ENCODE data around the gene CYSTM1.

Gene CYSTM1

GRCh38 chr5:140174465-140175366 is at the start of gene CYSTM1:
CYSTM1 (plus strand) TSS chr5:140175188; CDS start chr5:140194466, 19,278 bp downstream.
- H3K4me1 ChIP-seq (ENCODE audit: control insufficient read depth in 1 of 2, insufficient read depth in 1 of 2, low read depth in 1 of 2, low read length in 1 of 2) = peaks cover 39 to 40% of the 10 kb centered on the region in 2 experiments
- peak within 1 kb of the TSS; percentile 95 for H3K27ac ChIP-seq
- no peaks in the 10 kb centered on the region for H3K27me3 ChIP-seq
- no peaks in the 10 kb centered on the region for H3K36me3 ChIP-seq
- TF ChIP-seq CTCF (IDR thresholded peaks at IDR 0.05) = peak; percentile 46
- H3K4me3 ChIP-seq (ENCODE audit: low read depth in 1 of 2, low read length in 1 of 2) = peak within 1 kb of the TSS; percentile 62 to 67
- H3K9me3 ChIP-seq = no peaks in the 10 kb centered on the region

- TF ChIP-seq CTCF (IDR thresholded peaks at IDR 0.05) = no peak
- no peaks in the 10 kb centered on the region for H3K9me3 ChIP-seq
- H3K27ac ChIP-seq = no peak within 1 kb of the TSS
- no peaks in the 10 kb centered on the region for H3K36me3 ChIP-seq
- no peak within 1 kb of the TSS for H3K4me3 ChIP-seq (ENCODE audit: low read depth in 1 of 2, low read length in 1 of 2)
- no peaks in the 10 kb centered on the region for H3K4me1 ChIP-seq (ENCODE audit: control insufficient read depth in 1 of 2, insufficient read depth in 1 of 2, low read depth in 1 of 2, low read length in 1 of 2)
- H3K27me3 ChIP-seq = peaks cover 27% of the 10 kb centered on the region
These were observed 49.4 kb upstream of the CYSTM1 start, which contains the start of gene IGIP for GRCh38 chr5:140125637-140126036. IGIP (plus strand) TSS chr5:140125937; CDS start chr5:140128477, 2,540 bp downstream.

GRCh38 chr5:140126315-140127012 is 48.5 kb upstream of the CYSTM1 start:
- Histone ChIP-seq H3K4me1 (ENCODE audit: control insufficient read depth in 1 of 2, insufficient read depth in 1 of 2, low read depth in 1 of 2, low read length in 1 of 2) (no peaks in the 10 kb centered on the region), H3K36me3 (no peaks in the 10 kb centered on the region), H3K27ac (no peak overlapping the region), H3K4me3 (ENCODE audit: low read depth in 1 of 2, low read length in 1 of 2) (no peak overlapping the region), H3K27me3 (peaks cover 27% of the 10 kb centered on the region), H3K9me3 (no peaks in the 10 kb centered on the region)
- TF ChIP-seq CTCF (IDR thresholded peaks at IDR 0.05) = no peak

GRCh38 chr5:140128376-140128775 is 46.6 kb upstream of the CYSTM1 start:
- Histone ChIP-seq H3K9me3 (no peaks in the 10 kb centered on the region), H3K36me3 (no peaks in the 10 kb centered on the region), H3K4me1 (ENCODE audit: control insufficient read depth in 1 of 2, insufficient read depth in 1 of 2, low read depth in 1 of 2, low read length in 1 of 2) (no peaks in the 10 kb centered on the region), H3K4me3 (ENCODE audit: low read depth in 1 of 2, low read length in 1 of 2) (no peak overlapping the region), H3K27ac (no peak overlapping the region), H3K27me3 (peaks cover 27% of the 10 kb centered on the region)
- no peak for TF ChIP-seq CTCF (IDR thresholded peaks at IDR 0.05)

- no peak overlapping the region for H3K4me3 ChIP-seq (ENCODE audit: low read depth in 1 of 2, low read length in 1 of 2)
- no peak overlapping the region for H3K27ac ChIP-seq
- H3K9me3 ChIP-seq = no peaks in the 10 kb centered on the region
- no peaks in the 10 kb centered on the region for H3K4me1 ChIP-seq (ENCODE audit: control insufficient read depth in 1 of 2, insufficient read depth in 1 of 2, low read depth in 1 of 2, low read length in 1 of 2)
- H3K27me3 ChIP-seq = peaks cover 10% of the 10 kb centered on the region
- H3K36me3 ChIP-seq = no peaks in the 10 kb centered on the region
- no peak for TF ChIP-seq CTCF (IDR thresholded peaks at IDR 0.05)
These were observed 43.8 kb upstream of the CYSTM1 start for GRCh38 chr5:140130949-140131733.

Data from neutrophil (primary cell).